DND-41 (cell line): Measurements from ENCODE around the gene PERM1.
"Not testable (repeated sequence)": the region's sequence is repeated elsewhere in the genome, so short reads cannot be mapped to it uniquely, and the experiment has no call there.

ENCODE experiments used
- CTCF ChIP-seq: IDR thresholded peaks from 2 replicates; pipeline ENCODE4 v1.5.1; 2012; ENCODE audit warnings: borderline replicate concordance, low read length, moderate library complexity, mild to moderate bottlenecking; ENCODE audit not compliant: poor library complexity, severe bottlenecking; ENCODE audit errors: extremely low read depth
- EZH2 ChIP-seq: IDR thresholded peaks from 3 replicates; pipeline ENCODE4 v1.6.1; 2012; ENCODE audit warnings: borderline replicate concordance, low read depth, mild to moderate bottlenecking, moderate library complexity, low read length, inconsistent platforms; ENCODE audit not compliant: severe bottlenecking

- not testable (repeated sequence) for TF ChIP-seq CTCF, EZH2
These were observed 9.4 kb upstream of the PERM1 start for GRCh38 chr1:991275-991674.
